GM18499 (cell line): ENCODE measurements around the gene OR6P1.

Experiments used
- ATAC-seq: cut with Tn5 transposase; IDR thresholded peaks from one replicate; pipeline ENCODE4 v1.9.1; 2021; ENCODE audit warnings: moderate number of reproducible peaks; ENCODE audit not compliant: insufficient read depth, unreplicated experiment

The OR6P1 gene

GRCh38 chr1:158520021-158520420 lies 50.4 kb downstream of the OR6P1 start:
- ATAC-seq: no peak

GRCh38 chr1:158516966-158517365 lies 53.4 kb downstream of the OR6P1 start:
- ATAC-seq: no peak
